Upper lobe of left lung (tissue), 4 donors: Measurements from ENCODE around the gene PAGE2B.

Source experiments
- EP300 ChIP-seq, 4 donors: sonication (generic); formaldehyde crosslinking; IDR thresholded peaks; one replicate each; pipeline ENCODE4 v1.5.1; 2017; ENCODE audit warnings: antibody characterized with exemption in 4 of 4, control low read depth in 2 of 4
- POLR2A ChIP-seq, 4 donors: fragments of 450-650 bp; IDR thresholded peaks; one replicate each; pipeline ENCODE4 v1.5.1; 2016 to 2017; ENCODE audit warnings: antibody characterized with exemption in 4 of 4, mild to moderate bottlenecking in 2 of 4
- POLR2AphosphoS5 ChIP-seq, 2 donors: sonication (generic); formaldehyde crosslinking; IDR thresholded peaks; one replicate each; pipeline ENCODE4 v1.5.1; 2017; ENCODE audit warnings: antibody characterized with exemption in 2 of 2
- TF ChIP-seq, protein P1 (sequence below), 6 experiments: fragments of 450-650 bp in 4 of 6; fragments of 200-600 bp in 2 of 6; sonication (generic) in 2 of 6; IDR thresholded peaks; one replicate each; pipeline ENCODE4 v1.5.1; 2016 to 2019; ENCODE audit warnings: antibody characterized with exemption in 6 of 6

DNA sequence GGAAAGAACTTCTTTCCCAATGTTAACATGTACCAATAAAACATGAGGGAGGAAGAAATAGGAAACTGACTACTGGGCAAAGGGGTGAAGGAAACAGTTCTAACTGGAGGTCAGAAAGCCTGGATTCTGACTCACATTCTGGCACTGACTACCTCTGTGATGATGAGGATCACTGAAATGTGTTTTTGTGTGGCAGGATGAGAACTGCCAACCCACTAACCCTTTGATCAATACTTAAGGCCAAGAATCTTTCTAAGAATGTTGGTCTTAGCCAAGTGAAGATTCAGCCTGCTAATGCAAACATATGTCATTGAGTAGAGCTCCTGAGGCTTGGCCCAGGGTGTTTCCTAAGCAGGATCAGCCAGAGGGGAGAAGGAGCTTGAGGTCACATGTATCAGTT lies 48.7 kb upstream of the PAGE2B start:
- TF ChIP-seq, protein P1, sequence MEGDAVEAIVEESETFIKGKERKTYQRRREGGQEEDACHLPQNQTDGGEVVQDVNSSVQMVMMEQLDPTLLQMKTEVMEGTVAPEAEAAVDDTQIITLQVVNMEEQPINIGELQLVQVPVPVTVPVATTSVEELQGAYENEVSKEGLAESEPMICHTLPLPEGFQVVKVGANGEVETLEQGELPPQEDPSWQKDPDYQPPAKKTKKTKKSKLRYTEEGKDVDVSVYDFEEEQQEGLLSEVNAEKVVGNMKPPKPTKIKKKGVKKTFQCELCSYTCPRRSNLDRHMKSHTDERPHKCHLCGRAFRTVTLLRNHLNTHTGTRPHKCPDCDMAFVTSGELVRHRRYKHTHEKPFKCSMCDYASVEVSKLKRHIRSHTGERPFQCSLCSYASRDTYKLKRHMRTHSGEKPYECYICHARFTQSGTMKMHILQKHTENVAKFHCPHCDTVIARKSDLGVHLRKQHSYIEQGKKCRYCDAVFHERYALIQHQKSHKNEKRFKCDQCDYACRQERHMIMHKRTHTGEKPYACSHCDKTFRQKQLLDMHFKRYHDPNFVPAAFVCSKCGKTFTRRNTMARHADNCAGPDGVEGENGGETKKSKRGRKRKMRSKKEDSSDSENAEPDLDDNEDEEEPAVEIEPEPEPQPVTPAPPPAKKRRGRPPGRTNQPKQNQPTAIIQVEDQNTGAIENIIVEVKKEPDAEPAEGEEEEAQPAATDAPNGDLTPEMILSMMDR (IDR thresholded peaks at IDR 0.05), result no peak
- no peak for TF ChIP-seq POLR2A (IDR thresholded peaks at IDR 0.05)
- TF ChIP-seq POLR2AphosphoS5 (IDR thresholded peaks at IDR 0.05), result no peak
- no peak for TF ChIP-seq EP300 (IDR thresholded peaks at IDR 0.05)
